ENCODE measurements around the gene ERG. TPM values are rescaled to one million over a fixed set of nuclear protein-coding genes. Genes with fewer than 3 reads are reported as not detected.

ERG gene
- polyA plus RNA-seq, 3 donors: 19.8 to 20.7 (median 19.8) TPM

DNA sequence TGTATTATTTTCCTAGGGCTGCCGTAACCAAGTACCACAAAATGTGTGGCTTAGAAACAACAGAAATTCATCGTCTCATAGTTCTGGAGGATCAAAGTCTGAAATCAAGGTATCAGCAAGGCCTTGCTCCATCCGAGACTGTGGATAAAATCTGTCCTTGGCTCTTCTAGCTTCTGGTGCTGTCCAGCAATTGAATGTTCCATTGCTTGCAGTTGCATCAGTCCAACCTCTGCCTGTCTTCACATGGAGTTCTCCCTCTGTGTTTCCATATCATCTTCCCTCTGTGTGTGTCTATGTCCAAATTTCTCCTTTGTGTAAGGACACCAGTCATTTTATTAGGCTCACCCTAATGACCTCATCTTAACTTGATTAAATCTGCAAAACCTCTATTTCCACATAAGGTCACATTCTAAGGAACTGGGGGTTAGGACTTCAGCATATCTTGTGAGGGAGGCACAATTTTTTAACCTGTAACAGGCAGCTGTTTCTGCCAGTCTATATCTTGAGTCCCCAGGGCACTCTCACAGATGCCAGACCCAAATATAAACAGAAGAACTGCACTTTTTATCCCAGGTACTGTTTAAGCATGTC lies 84.2 kb downstream of the ERG start:
- DNase-seq (ENCODE audit: extremely low read depth in 1 of 11, low read depth in 9 of 11, low spot score in 4 of 11): no peak

DNA sequence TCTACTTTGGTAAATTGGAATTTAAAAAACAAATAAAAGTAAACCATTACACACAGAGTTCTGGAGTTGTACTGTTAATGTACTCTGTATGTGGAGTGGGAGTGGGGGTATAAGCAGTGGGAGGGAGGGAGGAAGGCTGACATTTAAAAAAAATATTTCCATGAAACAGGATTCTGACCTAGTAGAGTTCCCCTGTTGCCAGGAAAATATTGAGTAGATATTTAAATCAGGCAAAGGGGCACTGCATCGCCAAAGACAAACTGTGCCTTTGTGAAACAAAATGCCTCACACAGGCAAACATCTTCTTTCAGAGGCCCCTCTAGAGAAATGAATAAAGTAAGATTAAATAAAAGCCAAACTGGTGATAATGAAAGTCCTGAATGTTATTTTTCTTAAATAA lies 87.8 kb downstream of the ERG start:
- no peak for DNase-seq (ENCODE audit: extremely low read depth in 1 of 11, low read depth in 9 of 11, low spot score in 4 of 11)

DNA sequence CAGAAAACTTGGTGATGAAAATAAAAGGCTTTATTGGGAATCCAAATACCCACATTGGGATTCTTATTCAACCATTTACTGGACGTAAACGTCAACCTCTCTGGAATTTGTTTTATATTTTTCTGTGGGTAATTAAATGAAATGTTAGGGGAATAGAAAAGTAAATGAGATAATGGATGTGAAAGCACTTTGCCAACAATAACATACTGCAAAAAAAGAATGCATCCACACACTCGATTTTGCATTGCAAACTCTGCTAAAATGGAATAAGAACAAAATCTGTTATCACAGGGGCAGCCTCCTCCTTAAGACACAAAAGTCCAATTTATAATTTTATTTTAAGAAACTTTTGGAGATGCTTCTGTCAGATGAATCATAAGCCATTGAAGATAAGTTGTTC lies 88.4 kb downstream of the ERG start:
- no peak for DNase-seq (ENCODE audit: extremely low read depth in 1 of 11, low read depth in 9 of 11, low spot score in 4 of 11)

DNA sequence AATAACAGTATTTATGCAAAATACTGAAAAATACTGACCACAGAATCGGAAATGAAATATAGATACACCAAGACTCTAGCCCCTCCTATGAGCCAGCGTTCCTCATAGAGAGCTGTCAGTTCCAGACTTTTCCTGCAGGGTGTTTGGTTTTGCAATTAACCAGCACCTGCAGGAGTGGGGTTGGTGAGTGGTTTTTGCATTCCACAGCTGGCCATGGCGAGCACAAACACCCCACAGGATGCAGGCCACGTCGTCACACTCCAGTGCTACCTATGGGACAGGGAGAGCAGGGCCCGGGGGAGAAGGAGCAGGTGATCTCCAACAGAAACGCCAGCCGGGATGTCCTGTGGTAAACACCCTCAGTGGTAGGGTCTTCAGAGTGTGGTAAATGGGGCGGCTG lies 94.1 kb downstream of the ERG start:
- no peak for DNase-seq (ENCODE audit: extremely low read depth in 1 of 11, low read depth in 9 of 11, low spot score in 4 of 11)

DNA sequence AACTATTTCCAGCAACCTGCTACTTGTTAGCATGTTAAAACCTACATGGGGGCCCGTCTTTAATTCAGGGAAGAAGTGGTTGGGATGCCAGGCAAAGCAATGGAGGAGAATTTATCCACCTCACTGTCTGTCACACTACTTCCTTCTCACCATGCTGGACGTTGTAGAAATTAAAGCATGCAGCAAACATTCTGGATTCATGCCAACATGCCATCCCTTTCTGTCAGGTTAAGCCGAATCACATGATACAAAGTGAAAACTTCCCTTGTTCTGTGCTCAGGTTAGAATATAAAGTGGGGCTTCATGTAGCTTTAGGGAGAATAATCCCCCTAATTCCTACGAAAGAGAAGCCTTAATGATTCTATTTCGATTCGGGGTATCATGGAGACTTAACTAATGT lies 95.5 kb downstream of the ERG start:
- DNase-seq (ENCODE audit: extremely low read depth in 1 of 11, low read depth in 9 of 11, low spot score in 4 of 11): no peak

DNA sequence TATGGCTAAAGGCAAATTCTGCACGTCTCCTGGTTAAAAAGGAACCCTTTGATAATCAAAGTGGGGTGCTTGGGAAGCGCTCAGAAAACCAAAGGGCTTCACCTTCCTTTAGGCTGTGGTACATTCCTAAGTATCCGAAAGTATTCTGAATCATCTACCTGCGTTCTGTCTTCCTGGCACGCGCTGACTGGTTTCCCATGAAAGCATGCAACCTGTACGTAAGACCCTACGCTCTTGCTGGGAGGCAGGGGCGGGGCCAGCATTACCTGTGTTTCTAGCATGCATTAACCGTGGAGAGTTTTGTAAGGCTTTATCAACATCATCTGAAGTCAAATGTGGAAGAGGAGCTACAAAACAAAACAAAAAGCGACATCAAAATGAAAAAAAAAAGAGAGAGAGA lies 96.0 kb downstream of the ERG start:
- DNase-seq (ENCODE audit: extremely low read depth in 1 of 11, low read depth in 9 of 11, low spot score in 4 of 11): no peak

DNA sequence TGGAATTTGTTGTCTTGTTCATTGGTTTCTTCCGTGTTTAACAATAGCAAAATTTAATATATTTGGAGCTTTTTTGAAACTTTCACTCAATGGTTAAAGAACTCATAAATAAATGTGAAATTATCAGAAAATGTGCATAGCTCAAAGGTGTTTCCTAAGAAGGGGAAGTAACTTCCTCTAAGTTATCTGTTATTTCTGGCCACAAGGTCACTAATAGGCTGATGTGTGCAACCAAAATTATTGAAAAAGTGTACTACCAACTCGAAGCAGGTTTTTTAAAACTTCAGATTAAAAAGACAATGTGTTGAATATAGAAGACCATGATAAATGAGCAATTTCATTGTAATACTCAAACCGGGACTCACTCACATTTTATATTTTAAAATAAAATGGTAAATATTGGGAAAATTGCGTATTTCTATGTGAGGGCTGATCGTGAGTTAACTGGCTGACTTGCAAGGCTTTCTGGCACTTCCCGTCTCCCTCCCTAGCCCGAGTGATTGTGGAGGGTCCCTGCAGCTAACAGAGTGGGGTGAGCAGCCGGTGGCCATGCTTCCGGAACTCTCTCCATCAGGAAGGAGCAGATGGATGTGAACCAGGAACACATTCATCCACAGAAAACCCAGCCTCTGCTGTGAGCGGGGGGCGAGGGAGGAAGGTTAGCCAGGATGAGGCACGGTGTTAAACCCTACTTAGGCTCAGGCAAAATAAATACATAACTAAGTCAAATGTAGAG lies 96.9 kb downstream of the ERG start:
- DNase-seq (ENCODE audit: extremely low read depth in 1 of 11, low read depth in 9 of 11, low spot score in 4 of 11): no peak

DNA sequence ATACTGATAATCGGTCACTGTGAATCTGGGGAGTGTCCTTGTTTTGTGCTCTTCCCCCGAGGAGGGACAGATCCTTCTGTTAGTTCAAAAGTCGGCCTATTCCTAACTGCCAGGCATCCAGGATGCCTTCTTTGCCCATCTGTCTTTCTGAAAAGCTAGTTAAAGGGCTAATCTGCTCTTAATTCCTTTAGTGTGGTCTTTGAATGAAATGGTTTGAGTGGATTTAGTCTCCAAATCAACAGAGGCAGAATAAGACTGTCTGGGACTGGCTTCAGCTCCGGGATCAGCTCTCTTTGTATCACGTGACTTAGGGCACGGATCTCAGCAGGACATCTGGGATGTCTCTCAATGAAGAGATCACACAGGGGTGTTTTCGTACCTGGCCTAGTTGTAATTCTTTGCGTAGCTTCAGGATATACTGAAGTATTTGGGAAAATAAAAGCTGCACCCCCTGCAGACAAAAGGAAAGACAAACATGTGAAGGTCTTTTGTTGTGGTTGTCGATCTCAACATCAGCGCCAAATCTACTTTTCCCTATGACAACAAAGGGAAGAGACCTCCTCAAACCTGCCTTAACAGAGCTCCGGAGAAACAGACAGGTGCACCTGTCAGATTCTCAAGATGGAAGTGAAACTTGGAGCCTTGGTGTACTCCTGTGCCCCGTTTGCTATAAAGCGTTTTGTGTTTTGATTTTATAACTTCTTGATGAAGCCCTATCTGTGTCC lies 97.9 kb downstream of the ERG start:
- DNase-seq (ENCODE audit: extremely low read depth in 1 of 11, low read depth in 9 of 11, low spot score in 4 of 11): no peak

DNA sequence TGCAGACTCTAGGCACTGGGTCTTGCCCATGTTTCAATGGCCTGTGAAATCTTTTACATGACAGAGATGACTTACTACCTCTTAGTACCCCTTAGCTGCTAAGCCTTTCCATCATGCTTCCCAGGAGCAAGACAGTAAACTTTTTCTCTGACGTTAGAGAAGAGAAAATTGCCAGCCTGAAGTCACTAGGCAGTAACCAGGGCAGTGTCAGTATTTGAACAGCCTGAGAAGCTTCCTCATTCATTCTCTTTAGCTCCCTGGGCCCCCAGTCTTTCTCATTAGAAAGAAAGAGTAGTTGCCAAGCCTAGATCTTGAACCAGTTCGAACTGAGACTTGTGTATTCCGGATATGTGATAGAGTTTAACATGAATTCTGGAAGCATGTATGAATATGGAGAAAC lies 99.2 kb downstream of the ERG start:
- no peak for DNase-seq (ENCODE audit: extremely low read depth in 1 of 11, low read depth in 9 of 11, low spot score in 4 of 11)

DNA sequence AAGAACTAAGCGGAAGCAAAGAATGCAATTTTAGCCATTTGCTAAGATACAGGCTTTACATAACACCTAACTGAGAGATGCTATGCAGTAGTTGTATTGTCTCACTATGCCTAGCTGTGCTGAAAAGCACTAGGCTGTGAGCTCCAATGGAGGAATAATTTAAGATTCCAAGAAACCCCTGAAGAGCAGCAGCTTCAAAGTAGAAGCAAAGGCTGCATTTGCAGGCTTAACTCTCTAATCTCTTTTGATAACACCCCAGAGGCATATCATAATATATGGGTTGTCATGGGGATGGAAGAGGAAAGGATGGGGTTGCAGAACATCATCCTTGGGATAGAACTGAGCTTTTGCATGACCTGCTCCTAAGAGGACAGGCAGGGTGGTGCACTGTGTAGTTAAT lies 102.0 kb downstream of the ERG start:
- no peak for DNase-seq (ENCODE audit: extremely low read depth in 1 of 11, low read depth in 9 of 11, low spot score in 4 of 11)

DNA sequence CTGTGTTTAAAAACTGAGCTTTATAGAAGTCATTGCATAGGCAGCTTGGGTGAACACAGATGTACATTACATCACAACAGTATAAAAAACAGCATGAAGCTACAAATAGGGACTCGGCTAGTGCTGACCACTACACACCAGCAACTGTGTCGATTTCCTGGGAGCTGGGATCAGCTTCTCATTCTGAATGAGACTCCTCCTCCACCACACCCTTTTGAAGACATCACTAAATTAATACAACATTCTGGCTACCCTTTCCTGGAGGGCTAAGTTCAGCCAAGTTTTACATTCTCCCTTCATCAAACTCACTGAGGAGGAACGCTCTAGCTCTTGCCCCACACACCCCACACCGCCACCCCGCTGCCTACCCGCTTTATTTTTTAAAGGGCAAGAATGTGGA lies 102.7 kb downstream of the ERG start:
- DNase-seq (ENCODE audit: extremely low read depth in 1 of 11, low read depth in 9 of 11, low spot score in 4 of 11): no peak

DNA sequence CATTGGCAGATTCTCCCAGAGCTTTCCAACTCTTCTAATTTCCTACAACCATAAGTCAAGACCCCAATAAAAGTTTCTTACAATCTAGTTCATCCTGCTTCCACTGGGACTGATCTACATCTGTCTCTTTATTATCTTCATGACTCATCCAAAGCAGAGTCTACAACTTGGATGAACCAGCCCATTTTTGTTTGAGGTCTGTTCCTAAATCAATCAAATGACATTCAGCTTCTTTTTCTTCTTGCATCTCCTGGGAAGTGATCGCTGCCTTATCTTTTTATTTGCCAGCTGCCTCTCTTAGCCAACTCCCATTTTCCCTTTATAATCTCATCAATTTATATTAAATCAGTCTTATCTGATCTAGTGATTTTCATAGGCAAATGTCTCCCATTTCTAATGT lies 105.6 kb downstream of the ERG start:
- DNase-seq (ENCODE audit: extremely low read depth in 1 of 11, low read depth in 9 of 11, low spot score in 4 of 11): no peak

DNA sequence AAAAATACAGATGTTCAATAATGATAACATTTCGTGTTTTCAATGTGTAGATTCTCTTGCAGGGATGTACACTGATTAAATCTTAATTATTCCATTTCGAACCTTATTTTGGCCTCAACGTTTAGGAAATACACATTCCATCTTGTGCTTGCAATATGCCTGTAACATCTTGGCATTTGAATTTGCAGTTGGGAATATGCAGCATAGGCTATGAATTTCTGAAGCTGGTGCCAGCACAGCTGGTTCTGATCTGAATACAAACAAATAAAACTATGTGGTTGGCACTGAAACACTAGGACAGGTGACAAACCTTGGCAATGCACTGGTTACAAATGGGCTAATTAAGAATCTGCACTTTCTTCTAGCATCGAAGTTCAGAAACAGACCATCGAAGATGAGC lies 108.4 kb downstream of the ERG start:
- no peak for DNase-seq (ENCODE audit: extremely low read depth in 1 of 11, low read depth in 9 of 11, low spot score in 4 of 11)

DNA sequence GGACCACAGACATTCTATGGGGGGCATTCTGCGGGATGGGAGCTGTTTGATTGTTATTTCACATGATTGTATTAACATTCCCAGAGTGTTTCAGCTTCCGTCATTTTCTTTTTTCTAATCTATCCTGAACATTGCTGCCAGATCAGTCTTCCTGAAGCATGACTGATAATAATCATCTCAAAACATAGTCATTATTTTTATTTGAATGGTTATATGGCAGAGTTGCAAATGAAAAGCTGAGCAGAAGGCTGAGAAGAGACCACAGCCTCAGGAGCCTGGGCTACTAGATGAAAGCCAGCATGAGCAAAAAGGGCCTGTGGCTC lies 109.0 kb downstream of the ERG start:
- no peak for DNase-seq (ENCODE audit: extremely low read depth in 1 of 11, low read depth in 9 of 11, low spot score in 4 of 11)

DNA sequence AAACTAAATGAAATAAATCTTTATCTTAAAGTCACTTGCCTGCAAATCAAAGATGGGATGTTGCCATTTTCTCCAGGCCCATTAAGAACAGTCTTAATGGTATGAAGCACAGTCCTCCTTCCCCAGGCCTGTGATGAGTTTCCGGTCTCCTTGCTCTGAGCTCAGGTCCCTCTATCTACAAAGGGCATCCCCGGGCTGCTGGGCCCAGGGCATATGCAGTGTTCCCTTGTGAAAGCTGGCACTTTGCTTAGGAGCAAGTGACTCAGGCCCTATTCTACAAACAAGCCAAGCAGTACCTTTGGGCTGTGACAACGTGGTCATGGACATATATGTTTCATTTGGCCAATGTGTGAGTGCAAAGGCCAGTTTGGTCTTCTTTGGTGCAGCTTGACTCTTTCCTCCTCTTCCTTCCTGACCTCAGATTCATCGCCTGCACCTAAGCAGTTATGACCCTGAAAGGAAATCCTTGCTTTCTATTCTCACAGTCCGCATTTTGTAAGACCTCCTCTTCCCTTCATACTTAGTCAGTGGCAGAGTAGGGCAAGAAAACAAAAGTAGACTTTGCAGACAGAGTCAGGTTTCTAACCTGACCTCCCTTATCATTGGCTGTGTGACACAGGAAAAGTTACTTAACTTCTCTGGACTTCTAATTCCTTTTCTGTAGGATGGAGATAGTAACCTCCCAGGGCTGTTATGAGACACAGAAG lies 109.5 kb downstream of the ERG start:
- DNase-seq (ENCODE audit: extremely low read depth in 1 of 11, low read depth in 9 of 11, low spot score in 4 of 11): no peak

DNA sequence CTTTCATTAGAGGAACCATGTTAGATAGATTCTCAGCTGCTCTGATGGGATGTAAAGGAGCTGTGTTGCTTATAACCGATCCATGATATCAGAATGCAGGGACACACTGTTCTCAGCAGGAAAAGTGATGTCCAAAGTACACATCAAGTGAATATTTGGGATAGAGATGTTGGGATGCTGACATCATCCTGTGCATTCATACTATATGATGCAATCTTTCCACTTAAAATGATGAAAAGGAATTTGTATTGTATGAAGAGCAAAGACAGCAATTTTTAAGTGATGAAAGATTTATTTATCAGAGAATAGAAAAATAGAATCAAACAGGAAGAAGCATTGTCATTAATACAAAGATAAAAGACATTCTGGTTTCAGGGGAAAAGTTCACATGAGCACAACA lies 110.1 kb downstream of the ERG start:
- no peak for DNase-seq (ENCODE audit: extremely low read depth in 1 of 11, low read depth in 9 of 11, low spot score in 4 of 11)

DNA sequence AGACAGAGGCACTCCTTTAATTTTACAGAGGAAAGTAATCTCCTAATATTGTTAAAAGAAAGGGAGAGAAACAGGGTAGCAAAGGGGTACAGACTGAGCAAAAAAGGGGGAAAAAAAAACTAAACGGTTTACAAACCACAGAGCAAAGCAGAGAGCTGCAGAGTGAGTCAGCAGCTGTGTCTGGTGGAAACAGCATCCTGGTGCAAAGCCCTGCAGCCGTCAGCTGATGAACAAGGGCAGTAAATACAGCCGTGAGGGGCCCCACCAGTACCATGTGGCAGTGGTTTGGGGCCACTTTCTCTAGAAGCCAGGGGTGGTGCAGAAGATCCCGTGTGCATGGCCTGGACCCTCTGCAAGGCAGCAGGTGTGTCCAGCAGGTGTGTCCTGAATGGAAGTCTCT lies 111.3 kb downstream of the ERG start:
- DNase-seq (ENCODE audit: extremely low read depth in 1 of 11, low read depth in 9 of 11, low spot score in 4 of 11): no peak

DNA sequence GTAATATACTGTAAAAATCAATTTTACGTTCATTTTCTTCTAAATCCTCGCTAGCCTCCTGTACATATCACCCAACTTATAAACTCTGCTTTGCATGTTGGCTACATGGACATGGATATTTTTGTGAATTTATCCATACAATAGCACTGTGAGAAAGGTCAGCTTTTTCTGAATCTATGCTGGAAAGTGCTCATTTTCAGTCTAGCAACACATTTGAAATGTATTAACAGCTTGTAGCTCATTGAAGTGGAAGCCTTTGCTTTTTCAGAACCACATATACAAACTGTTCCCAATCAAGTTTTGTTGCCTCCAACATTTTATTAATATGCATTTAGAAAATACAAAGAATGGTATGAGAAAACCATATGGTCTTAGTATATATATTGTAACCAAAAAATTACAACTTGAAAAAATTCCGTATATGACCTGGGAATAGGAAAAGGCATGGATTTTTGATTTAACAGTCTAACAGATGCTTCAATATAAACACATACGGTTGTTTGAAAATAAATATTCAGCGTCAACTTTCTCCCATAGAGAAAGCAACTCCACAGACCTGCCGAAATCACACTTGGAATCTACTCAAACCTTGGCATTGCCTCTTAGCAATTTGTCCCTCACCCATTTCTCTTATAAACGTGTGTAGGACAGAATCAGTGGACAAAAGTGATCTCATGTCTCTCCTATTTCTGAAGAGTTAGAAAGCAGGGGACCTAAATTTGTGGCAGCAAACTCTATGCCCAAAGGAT lies 112.7 kb downstream of the ERG start:
- DNase-seq (ENCODE audit: extremely low read depth in 1 of 11, low read depth in 9 of 11, low spot score in 4 of 11): no peak

DNA sequence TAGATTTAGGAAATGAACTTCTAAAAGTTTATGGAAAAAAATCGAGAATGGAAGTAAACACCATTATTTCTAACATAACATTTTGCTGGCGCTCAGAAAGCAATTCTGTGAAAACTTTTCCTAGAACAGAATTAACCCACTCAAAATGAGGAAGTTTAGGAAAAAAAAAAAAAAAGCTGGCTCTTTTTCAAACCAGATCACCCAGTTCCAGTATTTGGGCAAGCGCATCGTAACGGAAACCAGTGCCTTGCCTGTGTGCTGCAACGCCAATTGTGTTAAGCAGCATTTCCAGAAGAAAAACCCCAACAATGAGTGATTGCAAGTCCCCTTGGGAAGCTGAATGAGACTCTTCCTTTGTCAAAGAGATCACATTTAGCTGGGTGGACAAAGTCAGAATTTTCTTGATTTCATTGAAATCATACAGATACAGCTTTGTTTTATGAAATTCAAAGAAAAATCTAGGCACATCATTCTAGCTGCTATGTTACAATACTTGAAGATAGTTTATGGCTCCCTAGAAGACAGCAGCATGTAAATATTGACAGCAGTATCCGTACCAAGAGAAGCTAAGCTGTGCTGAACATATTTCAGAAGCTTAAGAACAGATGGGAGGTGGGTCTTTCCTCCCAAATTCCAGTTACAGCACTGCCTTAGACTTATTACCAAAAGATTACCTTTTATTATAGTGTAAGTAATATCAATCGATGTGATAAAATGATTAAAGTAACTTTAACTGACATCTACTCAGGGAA lies 113.4 kb downstream of the ERG start:
- DNase-seq (ENCODE audit: extremely low read depth in 1 of 11, low read depth in 9 of 11, low spot score in 4 of 11): no peak
